HepG2 (cell line): Measurements from ENCODE around the gene SERPINE2. TPM values are rescaled to one million over a fixed set of nuclear protein-coding genes. Genes with fewer than 3 reads are reported as not detected.

Experiments used
- ATAC-seq: fragments of 200-7000 bp; cut with Tn5 transposase; 3 replicates; pipeline ENCODE4 v1.9.1; 2020; ENCODE audit warnings: mild to moderate bottlenecking, moderate library complexity
- BruUV-seq: library from RNA; stranded (reverse); fragments of 400-500 nt; replicated peaks from 2 replicates; lab custom pipeline; 2021; lab: Mats Ljungman, UMichigan
- CTCF ChIA-PET: fragments of 300-600 bp; formaldehyde crosslinking; extraction: SDS; loops from one replicate; lab custom pipeline; 2021; ENCODE audit warnings: low total read pairs, inconsistent platforms, low intra/inter-chr PET ratio; lab: Yijun Ruan, JAX
- POLR2A ChIA-PET: fragments of 350-600 bp; sonication (Branson Sonifier 250); formaldehyde crosslinking; loops from one replicate; lab custom pipeline; 2020; ENCODE audit warnings: antibody characterized with exemption, inconsistent platforms; lab: Yijun Ruan, JAX
- DNase-seq: peaks from one replicate; pipeline ENCODE4 v3.0.0-alpha.2; 2015; ENCODE audit warnings: low spot score
- FAIRE-seq: peaks from 3 replicates; lab custom pipeline; 2011; peaks lifted over from hg19 to GRCh38; lab: Jason Lieb, UNC
- H2AFZ ChIP-seq: one replicate; pipeline ENCODE4 v1.6.1; 2011; ENCODE audit warnings: low read length, inconsistent platforms
- H3K27ac ChIP-seq: fragments of 300-600 bp; 3 replicates; pipeline ENCODE4 v1.8.0; 2011; ENCODE audit warnings: mixed run types, mild to moderate bottlenecking, mixed read lengths, low read length, inconsistent platforms; ENCODE audit not compliant: insufficient read depth; ENCODE audit errors: extremely low read length
- H3K27me3 ChIP-seq, 2 experiments: fragments of 200-600 bp in 1 of 2; 2 replicates in 1 of 2; 3 replicates in 1 of 2; pipeline versions ENCODE4 v1.6.0 to v1.8.0; 2011; ENCODE audit warnings: low read length in 2 of 2, mild to moderate bottlenecking in 2 of 2, moderate library complexity in 2 of 2, inconsistent platforms in 1 of 2; ENCODE audit not compliant: insufficient read depth in 2 of 2, control insufficient read depth in 1 of 2
- H3K36me3 ChIP-seq, 2 experiments: fragments of 200-600 bp in 1 of 2; replicated peaks in 1 of 2; 2 replicates in 1 of 2; 3 replicates in 1 of 2; pipeline versions ENCODE4 v1.5.1 to v1.8.0; 2011; ENCODE audit warnings: low read length in 2 of 2, inconsistent platforms in 1 of 2; ENCODE audit not compliant: insufficient read depth in 2 of 2, control insufficient read depth in 1 of 2
- H3K4me1 ChIP-seq: 2 replicates; pipeline ENCODE4 v1.5.1; 2012; ENCODE audit warnings: low read length, inconsistent platforms; ENCODE audit not compliant: insufficient read depth
- H3K4me2 ChIP-seq: 2 replicates; pipeline ENCODE4 v1.6.0; 2011; ENCODE audit warnings: low read depth, low read length, inconsistent platforms
- H3K4me3 ChIP-seq, 3 experiments: fragments of 200-600 bp in 1 of 3; sonication (generic), shearing (Covaris generic) in 1 of 3; replicated peaks in 1 of 3; 2 replicates each; pipeline ENCODE4 v1.5.1; 2011 to 2016; ENCODE audit warnings: low read length in 3 of 3, inconsistent platforms in 2 of 3, low read depth in 2 of 3, mild to moderate bottlenecking in 2 of 3, control low read depth in 1 of 3, mixed read lengths in 1 of 3; ENCODE audit not compliant: insufficient read depth in 1 of 3
- H3K79me2 ChIP-seq: one replicate; pipeline ENCODE4 v1.6.1; 2011; ENCODE audit warnings: low read length, inconsistent platforms; ENCODE audit not compliant: insufficient read depth
- H3K9ac ChIP-seq: 2 replicates; pipeline ENCODE4 v1.6.0; 2011; ENCODE audit warnings: mild to moderate bottlenecking, low read depth, low read length, inconsistent platforms; ENCODE audit not compliant: insufficient read depth
- H3K9me3 ChIP-seq: 2 replicates; pipeline ENCODE4 v1.5.1; 2012; ENCODE audit warnings: mild to moderate bottlenecking, low read length
- H4K20me1 ChIP-seq: 2 replicates; pipeline ENCODE4 v1.6.0; 2011; ENCODE audit warnings: inconsistent platforms, mild to moderate bottlenecking, low read length, moderate library complexity; ENCODE audit not compliant: insufficient read depth
- NKX3-1 ChIP-seq: sonication (generic); formaldehyde crosslinking; IDR thresholded peaks from 2 replicates; pipeline ENCODE4 v1.5.0; 2020; ENCODE audit warnings: missing genetic modification reagents
- SMC3 ChIP-seq: IDR thresholded peaks from 2 replicates; pipeline ENCODE4 v1.6.1; 2011; ENCODE audit warnings: low read length, improper control_type of control experiment
- SP140L ChIP-seq: sonication (generic); formaldehyde crosslinking; IDR thresholded peaks from 2 replicates; pipeline ENCODE4 v1.4.0; 2020; ENCODE audit warnings: missing genetic modification reagents, borderline replicate concordance
- STAG1 ChIP-seq: sonication (generic); formaldehyde crosslinking; IDR thresholded peaks from 2 replicates; pipeline ENCODE4 v1.4.0; 2020; ENCODE audit warnings: missing genetic modification reagents
- ZNF260 ChIP-seq: sonication (generic); formaldehyde crosslinking; IDR thresholded peaks from 2 replicates; pipeline ENCODE4 v1.4.0; 2020; ENCODE audit warnings: missing genetic modification reagents, low read depth, mild to moderate bottlenecking, borderline replicate concordance
- ZNF30 ChIP-seq: sonication (generic); formaldehyde crosslinking; IDR thresholded peaks from 2 replicates; pipeline ENCODE4 v1.5.0; 2020; ENCODE audit warnings: mild to moderate bottlenecking, missing genetic modification reagents
- ZNF468 ChIP-seq: sonication (generic); formaldehyde crosslinking; IDR thresholded peaks from 2 replicates; pipeline ENCODE4 v1.8.0; 2022; ENCODE audit warnings: mild to moderate bottlenecking, moderate library complexity, missing genetic modification reagents
- ZNF569 ChIP-seq: sonication (generic); formaldehyde crosslinking; IDR thresholded peaks from 2 replicates; pipeline ENCODE4 v1.5.0; 2020; ENCODE audit warnings: mild to moderate bottlenecking, missing genetic modification reagents, moderate library complexity, borderline replicate concordance
- ZNF703 ChIP-seq: sonication (generic); formaldehyde crosslinking; IDR thresholded peaks from 2 replicates; pipeline ENCODE4 v1.5.1; 2020; ENCODE audit warnings: missing genetic modification reagents, mild to moderate bottlenecking, moderate library complexity, borderline replicate concordance
- ZNF878 ChIP-seq: sonication (generic); formaldehyde crosslinking; IDR thresholded peaks from 2 replicates; pipeline ENCODE4 v1.8.1; 2023; ENCODE audit warnings: mild to moderate bottlenecking, missing genetic modification reagents, moderate library complexity
- WGBS: methylation state at CpG from one replicate; pipeline ENCODE4 v1.1.6; 2017; ENCODE audit warnings: low lambda C conversion rate; 5-methylcytosine and 5-hydroxymethylcytosine counted together
- in situ Hi-C: cut with HindIII; loops from 2 replicates; pipeline ENCODE4 v1.10.0; 2017; ENCODE audit warnings: low pct_unique_long_range_greater_than_20kb; ENCODE audit not compliant: extremely low pct_ligation_motif_present
- intact Hi-C: fragments of 100-400 bp; cut with micrococcal nuclease; formaldehyde crosslinking; loops from one replicate; pipeline ENCODE4 v1.10.0; 2022; ENCODE audit not compliant: unreplicated experiment
- polyA plus RNA-seq, 8 experiments: library from polyadenylated mRNA; depleted of rRNA in 3 of 8; stranded (reverse) in 7 of 8; unstranded in 1 of 8; fragments of >200 nt; fragmentation: Illumina TruSeq in 4 of 8; extraction: Trizol in 4 of 8; gene quantifications; 2 replicates each; pipeline versions ENCODE4 v1.2.1 to v1.2.3, GENCODE V29; 2011 to 2016; ENCODE audit warnings: low read depth in 4 of 8, missing spikeins in 1 of 8, mixed read lengths in 1 of 8; ENCODE audit not compliant: insufficient read depth in 1 of 8
- total RNA-seq, 5 experiments: library from RNA; depleted of rRNA; stranded (reverse); fragments of >200 nt; fragmentation: Illumina TruSeq; extraction: Trizol; gene quantifications; 2 replicates each; pipeline ENCODE4 v1.2.3, GENCODE V29; 2016; ENCODE audit warnings: low read depth in 1 of 5
- TF ChIP-seq, protein P1 (sequence below): IDR thresholded peaks from 2 replicates; pipeline ENCODE4 v1.6.1; 2012; ENCODE audit warnings: low read depth, low read length, improper control_type of control experiment
- TF ChIP-seq, protein P2 (sequence below): sonication (generic); formaldehyde crosslinking; IDR thresholded peaks from 2 replicates; pipeline ENCODE4 v1.8.1; 2022; ENCODE audit warnings: mild to moderate bottlenecking, missing genetic modification reagents

SERPINE2 gene
- total and polyA plus RNA-seq, 2 of the 13 experiments (the other 11 are each of a cell fraction or from before 2014, with no cell fraction given), result 7.9 to 18.1 TPM

DNA sequence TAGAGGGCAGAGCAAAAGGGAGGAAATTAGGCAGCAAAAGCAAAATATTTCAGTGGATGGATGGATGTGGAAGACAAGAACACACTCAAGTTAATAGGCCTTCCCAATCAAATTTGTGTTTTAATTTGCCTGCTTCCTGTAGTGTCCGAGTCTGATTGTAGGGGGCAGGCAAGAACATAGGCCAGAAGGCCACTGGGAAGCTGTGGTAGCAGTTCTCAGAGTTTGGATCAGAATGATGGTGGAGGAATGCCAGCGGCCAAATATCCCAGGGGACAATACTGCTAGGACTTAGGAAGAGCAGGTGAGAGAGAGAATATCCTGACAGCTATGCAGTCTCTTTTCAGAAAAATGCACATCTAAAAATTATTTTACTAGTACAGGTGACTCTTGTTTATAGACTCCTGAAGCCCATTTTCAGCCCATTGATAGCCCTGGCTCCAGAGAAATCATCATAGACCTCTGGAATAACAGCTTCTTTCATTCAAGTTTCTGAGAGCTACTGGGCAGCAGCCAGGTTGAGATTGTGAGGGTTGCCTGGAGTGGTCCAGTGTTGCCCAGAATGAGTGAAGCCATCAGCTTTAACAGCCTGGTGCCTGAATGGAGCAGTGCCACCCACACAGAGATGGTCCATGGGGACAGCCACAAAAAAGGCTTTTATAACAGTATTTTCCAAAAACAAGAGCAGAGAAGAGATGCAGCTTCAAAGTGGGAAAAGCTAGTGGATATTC, 19.1 kb upstream of the SERPINE2 start:
- no peak overlapping the region for H2AFZ ChIP-seq
- H3K4me3 ChIP-seq, result no peak overlapping the region
- DNase-seq, result no peak
- ChIA-PET POLR2A (no interaction called here), CTCF (no interaction called here)
- peaks cover 0 to 12% of the 10 kb centered on the region in 2 experiments; a peak in 2 of 5 replicates for H3K27me3 ChIP-seq
- H3K4me1 ChIP-seq, result 0 out of 2 replicates have a peak, but pooled peaks cover 5% of the 10 kb centered on the region
- no peak overlapping the region for H3K9ac ChIP-seq
- H3K9me3 ChIP-seq, result no peaks in the 10 kb centered on the region
- TF ChIP-seq ZNF878 (no peak), STAG1 (CRISPR knock-in tag) (peak; percentile 62), SP140L (CRISPR knock-in tag) (no peak), NKX3-1 (CRISPR knock-in tag) (no peak), ZNF260 (CRISPR knock-in tag) (no peak), ZNF30 (CRISPR knock-in tag) (no peak), SMC3 (0 out of 2 replicates have a peak, but pooled peaks have one; percentile 27), ZNF703 (CRISPR knock-in tag) (no peak), ZNF569 (no peak), ZNF468 (CRISPR knock-in tag) (no peak)
- TF ChIP-seq, protein P1, sequence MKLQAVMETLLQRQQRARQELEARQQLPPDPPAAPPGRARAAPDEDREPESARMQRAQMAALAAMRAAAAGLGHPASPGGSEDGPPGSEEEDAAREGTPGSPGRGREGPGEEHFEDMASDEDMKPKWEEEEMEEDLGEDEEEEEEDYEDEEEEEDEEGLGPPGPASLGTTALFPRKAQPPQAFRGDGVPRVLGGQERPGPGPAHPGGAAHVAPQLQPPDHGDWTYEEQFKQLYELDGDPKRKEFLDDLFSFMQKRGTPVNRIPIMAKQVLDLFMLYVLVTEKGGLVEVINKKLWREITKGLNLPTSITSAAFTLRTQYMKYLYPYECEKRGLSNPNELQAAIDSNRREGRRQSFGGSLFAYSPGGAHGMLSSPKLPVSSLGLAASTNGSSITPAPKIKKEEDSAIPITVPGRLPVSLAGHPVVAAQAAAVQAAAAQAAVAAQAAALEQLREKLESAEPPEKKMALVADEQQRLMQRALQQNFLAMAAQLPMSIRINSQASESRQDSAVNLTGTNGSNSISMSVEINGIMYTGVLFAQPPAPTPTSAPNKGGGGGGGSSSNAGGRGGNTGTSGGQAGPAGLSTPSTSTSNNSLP, result 0 out of 2 replicates have a peak, but pooled peaks have one; percentile 17
- TF ChIP-seq, protein P2, sequence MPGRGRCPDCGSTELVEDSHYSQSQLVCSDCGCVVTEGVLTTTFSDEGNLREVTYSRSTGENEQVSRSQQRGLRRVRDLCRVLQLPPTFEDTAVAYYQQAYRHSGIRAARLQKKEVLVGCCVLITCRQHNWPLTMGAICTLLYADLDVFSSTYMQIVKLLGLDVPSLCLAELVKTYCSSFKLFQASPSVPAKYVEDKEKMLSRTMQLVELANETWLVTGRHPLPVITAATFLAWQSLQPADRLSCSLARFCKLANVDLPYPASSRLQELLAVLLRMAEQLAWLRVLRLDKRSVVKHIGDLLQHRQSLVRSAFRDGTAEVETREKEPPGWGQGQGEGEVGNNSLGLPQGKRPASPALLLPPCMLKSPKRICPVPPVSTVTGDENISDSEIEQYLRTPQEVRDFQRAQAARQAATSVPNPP (CRISPR knock-in tag), result no peak
- WGBS, result 7% methylated on average over 2 of the region's 2 CpGs
- FAIRE-seq, result no peak
- BruUV-seq, result no TSS peak
- no peak overlapping the region for H3K27ac ChIP-seq
- ATAC-seq, result peak; percentile 66
- H3K4me2 ChIP-seq, result no peak overlapping the region
- intact Hi-C loops (loop anchor here (1.0 kb wide), 1 partner anchor 32 kb away; no protein-coding TSS in a partner anchor), in situ Hi-C loops (no loop called here)
- H4K20me1 ChIP-seq, result no peaks in the 10 kb centered on the region
- H3K79me2 ChIP-seq, result no peaks in the 10 kb centered on the region
- H3K36me3 ChIP-seq, result no peaks in the 10 kb centered on the region
